Stomach (tissue), 9 donors: ENCODE results near the gene ENOX1. TPM values are rescaled to one million over a fixed set of nuclear protein-coding genes. Genes with fewer than 3 reads are reported as not detected.

ENCODE experiments used
- DNase-seq, 2 donors: peaks; one replicate each; pipeline versions ENCODE4 v3.0.0 to v3.0.0-alpha.2; 2013 to 2019
- H3K27ac ChIP-seq, 5 donors: fragments of 200-600 bp in 4 of 5; sonication (generic) in 4 of 5; one replicate each; pipeline ENCODE4 v1.5.1; 2013 to 2019; ENCODE audit warnings: mild to moderate bottlenecking in 1 of 5, moderate library complexity in 1 of 5
- H3K27me3 ChIP-seq, 3 donors: fragments of 200-600 bp; sonication (generic); one replicate each; pipeline ENCODE4 v1.5.1; 2017 to 2019; ENCODE audit warnings: mixed run types in 1 of 3
- H3K36me3 ChIP-seq, 4 donors: fragments of 200-600 bp; sonication (generic); 1 replicate in 3 of 4; 2 replicates in 1 of 4; pipeline ENCODE4 v1.5.1; 2016 to 2019
- H3K4me1 ChIP-seq, 4 donors: fragments of 200-600 bp; sonication (generic); one replicate each; pipeline ENCODE4 v1.5.1; 2016 to 2019
- H3K4me3 ChIP-seq, 4 donors: fragments of 200-600 bp; sonication (generic) in 3 of 4; one replicate each; pipeline ENCODE4 v1.5.1; 2016 to 2019; ENCODE audit warnings: mild to moderate bottlenecking in 1 of 4
- H3K9me3 ChIP-seq, 4 donors: fragments of 200-600 bp; sonication (generic); one replicate each; pipeline ENCODE4 v1.5.1; 2016 to 2019
- CTCF ChIP-seq, 7 experiments: fragments of 450-650 bp in 4 of 7; fragments of 200-600 bp in 3 of 7; sonication (generic) in 3 of 7; IDR thresholded peaks; one replicate each; pipeline ENCODE4 v1.5.1; 2016 to 2019; ENCODE audit warnings: antibody characterized with exemption in 7 of 7, control low read depth in 2 of 7, mild to moderate bottlenecking in 1 of 7
- EP300 ChIP-seq: sonication (generic); formaldehyde crosslinking; IDR thresholded peaks from one replicate; pipeline ENCODE4 v1.6.1; 2017; ENCODE audit warnings: antibody characterized with exemption
- POLR2A ChIP-seq, 4 donors: fragments of 450-650 bp; IDR thresholded peaks; one replicate each; pipeline ENCODE4 v1.6.1; 2016; ENCODE audit warnings: antibody characterized with exemption in 4 of 4, control low read depth in 2 of 4, mild to moderate bottlenecking in 1 of 4, moderate library complexity in 1 of 4
- POLR2AphosphoS5 ChIP-seq, 3 donors: sonication (generic); formaldehyde crosslinking; IDR thresholded peaks; one replicate each; pipeline ENCODE4 v1.6.1; 2016; ENCODE audit warnings: antibody characterized with exemption in 3 of 3
- WGBS, 5 donors: extraction: QIAGEN DNeasy Blood & Tissue Kit in 3 of 5; methylation state at CpG; one replicate each; pipeline versions ENCODE4 v1.1.5 to v1.1.7; 2013 to 2018; 5-methylcytosine and 5-hydroxymethylcytosine counted together
- intact Hi-C: fragments of 100-400 bp; cut with DNase I; formaldehyde crosslinking; loops from one replicate; pipeline ENCODE4 v1.15.1; 2023; ENCODE audit warnings: low total_unique reads
- polyA plus RNA-seq, 3 donors: library from polyadenylated mRNA; stranded (reverse); fragments of 200-250 nt; gene quantifications; one replicate each; pipeline ENCODE4 v1.2.3, GENCODE V29; 2013
- total RNA-seq, 5 donors: library from RNA; depleted of rRNA; stranded (reverse); fragments of >200 nt; gene quantifications; one replicate each; pipeline versions ENCODE4 v1.1.0 to v1.2.3, GENCODE V29; 2014 to 2016
- donor health status: healthy with polysubstance abuse.
- donor health status: Bipolar disorder and iron deficiency.
- donor health status: healthy.

Gene ENOX1
- total and polyA plus RNA-seq, 8 donors, result 0.46 to 6.2 (median 1.4) TPM; not detected in 1

GRCh38 chr13:43757266-43757665 is 29.5 kb downstream of the ENOX1 start:
- no peak for TF ChIP-seq EP300
- TF ChIP-seq POLR2A (IDR thresholded peaks at IDR 0.05), result no peak
- no peak for TF ChIP-seq CTCF (IDR thresholded peaks at IDR 0.05)
- TF ChIP-seq POLR2AphosphoS5 (IDR thresholded peaks at IDR 0.05), result no peak
- intact Hi-C loops, result no loop called here
- no peak for DNase-seq

DNA sequence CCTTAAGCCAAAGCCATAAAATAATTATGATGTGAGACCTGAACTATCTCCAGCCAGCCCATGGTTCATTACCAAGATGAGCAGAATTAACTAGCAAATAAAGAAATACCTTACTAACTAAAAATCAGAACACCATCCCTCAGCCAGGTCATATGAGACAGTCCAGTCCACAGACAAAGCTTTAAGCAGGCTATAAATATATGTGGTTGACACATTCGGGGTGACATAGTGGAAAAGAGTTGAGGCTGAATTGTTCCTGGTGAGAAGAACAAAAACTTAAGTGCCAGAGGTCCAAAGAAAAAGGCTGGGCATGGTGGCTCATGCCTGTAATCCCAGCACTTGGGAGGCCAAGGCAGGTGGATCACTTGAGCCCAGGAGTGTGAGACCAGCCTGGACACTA is 30.9 kb downstream of the ENOX1 start:
- no peak overlapping the region for H3K27ac ChIP-seq
- H3K9me3 ChIP-seq, result no peaks in the 10 kb centered on the region
- intact Hi-C loops, result no loop called here
- TF ChIP-seq CTCF (IDR thresholded peaks at IDR 0.05), result no peak
- TF ChIP-seq EP300, result no peak
- TF ChIP-seq POLR2A (IDR thresholded peaks at IDR 0.05), result no peak
- TF ChIP-seq POLR2AphosphoS5 (IDR thresholded peaks at IDR 0.05), result no peak
- DNase-seq, result no peak
- H3K4me3 ChIP-seq, result no peak overlapping the region
- H3K36me3 ChIP-seq, result no peaks in the 10 kb centered on the region
- WGBS, 5 donors, result 83 to 100% (median 85%) methylated on average over 1 of the region's 1 CpG
- no peaks in the 10 kb centered on the region for H3K27me3 ChIP-seq
- H3K4me1 ChIP-seq, result peaks cover 0 to 6% (median 0%) of the 10 kb centered on the region in 4 donors

More at GRCh38 chr13:43757266-43757665, 29.5 kb downstream of the ENOX1 start:
- H3K27me3 ChIP-seq, result no peaks in the 10 kb centered on the region
- peaks cover 0 to 6% (median 0%) of the 10 kb centered on the region in 4 donors for H3K4me1 ChIP-seq
- no peak overlapping the region for H3K27ac ChIP-seq
- H3K9me3 ChIP-seq, result no peaks in the 10 kb centered on the region
- H3K36me3 ChIP-seq, result no peaks in the 10 kb centered on the region
- no peak overlapping the region for H3K4me3 ChIP-seq
- WGBS, 5 donors, result 85 to 96% (median 88%) methylated on average over 1 of the region's 1 CpG

DNA sequence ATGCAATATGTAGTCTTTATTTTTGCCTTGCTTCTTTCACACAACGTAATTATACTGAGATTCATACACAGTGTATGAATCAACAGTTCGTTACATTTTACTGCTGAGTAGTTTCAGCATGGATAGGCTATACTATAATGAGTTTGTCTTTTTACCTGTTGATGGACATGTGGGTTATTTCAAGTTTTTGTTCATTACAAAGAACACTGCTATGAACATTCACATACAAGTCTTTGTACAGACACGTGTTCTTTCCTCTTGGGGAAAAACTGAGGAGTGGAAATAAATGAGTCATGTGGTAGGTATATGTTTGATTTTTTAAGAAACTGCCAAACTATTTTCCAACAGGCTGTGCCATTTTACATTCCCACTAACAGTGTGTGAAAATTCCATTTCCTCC is 35.1 kb downstream of the ENOX1 start:
- 74 to 81% (median 76%) methylated on average over 3 of the region's 3 CpGs for WGBS, 5 donors
- intact Hi-C loops, result no loop called here
- TF ChIP-seq POLR2AphosphoS5 (IDR thresholded peaks at IDR 0.05) (no peak), POLR2A (IDR thresholded peaks at IDR 0.05) (no peak), EP300 (no peak), CTCF (IDR thresholded peaks at IDR 0.05) (no peak)
- Histone ChIP-seq H3K36me3 (no peaks in the 10 kb centered on the region), H3K9me3 (no peaks in the 10 kb centered on the region), H3K4me1 (no peaks in the 10 kb centered on the region), H3K27me3 (no peaks in the 10 kb centered on the region), H3K27ac (no peak overlapping the region), H3K4me3 (no peak overlapping the region)
- no peak for DNase-seq

GRCh38 chr13:43749503-43749902 is 37.3 kb downstream of the ENOX1 start:
- WGBS, 5 donors, result 47 to 74% (median 56%) methylated on average over 1 of the region's 1 CpG
- Histone ChIP-seq H3K27ac (no peak overlapping the region), H3K36me3 (no peaks in the 10 kb centered on the region), H3K4me3 (no peak overlapping the region), H3K9me3 (no peaks in the 10 kb centered on the region), H3K27me3 (no peaks in the 10 kb centered on the region), H3K4me1 (no peaks in the 10 kb centered on the region)
- intact Hi-C loops, result no loop called here
- DNase-seq, result no peak
- no peak for TF ChIP-seq POLR2A (IDR thresholded peaks at IDR 0.05)
- no peak for TF ChIP-seq POLR2AphosphoS5 (IDR thresholded peaks at IDR 0.05)
- TF ChIP-seq EP300, result no peak
- no peak for TF ChIP-seq CTCF (IDR thresholded peaks at IDR 0.05)
